BE2C (cell line): ENCODE data around the gene TMC6.
A peak's percentile ranks its signal among the peaks of the same experiment; 100 is the strongest.
"Not testable (repeated sequence)": the region's sequence is repeated elsewhere in the genome, so short reads cannot be mapped to it uniquely, and the experiment has no call there.

ENCODE experiments used
- DNase-seq: peaks from one replicate; pipeline ENCODE4 v3.0.0-alpha.2; 2020
- H3K27me3 ChIP-seq: fragments of 250-450 bp; sonication (Bioruptor Pico); 2 replicates; pipeline ENCODE4 v1.5.1; 2020; ENCODE audit warnings: mild to moderate bottlenecking
- H3K36me3 ChIP-seq: fragments of 250-450 bp; sonication (Bioruptor Pico); 2 replicates; pipeline ENCODE4 v1.5.1; 2020; ENCODE audit warnings: mild to moderate bottlenecking
- H3K4me1 ChIP-seq: fragments of 250-450 bp; sonication (Bioruptor Pico); 2 replicates; pipeline ENCODE4 v1.5.1; 2020
- H3K4me3 ChIP-seq: 2 replicates; pipeline ENCODE4 v1.5.1; 2011; ENCODE audit warnings: low read depth, low read length
- H3K9me3 ChIP-seq: fragments of 250-450 bp; sonication (Bioruptor Pico); 2 replicates; pipeline ENCODE4 v1.5.1; 2020
- TF ChIP-seq, protein P1 (sequence below): IDR thresholded peaks from 2 replicates; pipeline ENCODE4 v1.5.1; 2012; ENCODE audit warnings: mild to moderate bottlenecking, low read depth, low read length

The TMC6 gene

DNA sequence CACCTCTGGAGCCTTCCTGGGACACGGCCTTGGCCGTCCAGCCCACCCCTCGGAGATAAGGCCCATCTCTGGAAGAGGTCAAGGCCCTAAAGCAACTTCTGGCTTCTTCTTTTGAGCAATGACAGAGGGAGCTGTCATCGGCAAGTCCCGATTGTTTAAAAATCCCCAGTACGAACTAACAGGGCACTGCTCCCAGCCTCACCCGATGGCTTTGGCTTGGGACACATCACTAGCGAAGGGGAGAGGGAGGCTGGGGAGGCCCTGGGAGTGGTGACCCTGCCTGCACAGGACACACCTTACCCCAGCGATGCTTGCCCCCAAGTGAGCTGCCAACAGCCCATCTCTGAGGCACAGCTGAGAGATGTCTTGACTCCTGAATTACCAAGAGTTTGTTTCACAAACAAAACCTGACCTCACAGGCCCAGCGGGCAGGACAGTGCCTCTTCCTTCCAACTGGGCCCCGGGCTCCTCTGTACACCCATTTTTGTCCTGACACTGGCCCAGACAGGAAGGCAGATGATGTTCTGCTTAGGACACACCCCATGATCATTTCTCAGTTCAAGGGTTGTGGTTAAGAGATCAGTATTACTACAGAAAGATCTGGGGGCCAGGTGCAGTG is 44.7 kb upstream of the TMC6 start:
- no peak overlapping the region for H3K4me3 ChIP-seq
- H3K27me3 ChIP-seq, result no peaks in the 10 kb centered on the region
- H3K9me3 ChIP-seq, result no peaks in the 10 kb centered on the region
- DNase-seq, result no peak
- H3K4me1 ChIP-seq, result peaks cover 7% of the 10 kb centered on the region
- TF ChIP-seq, protein P1, sequence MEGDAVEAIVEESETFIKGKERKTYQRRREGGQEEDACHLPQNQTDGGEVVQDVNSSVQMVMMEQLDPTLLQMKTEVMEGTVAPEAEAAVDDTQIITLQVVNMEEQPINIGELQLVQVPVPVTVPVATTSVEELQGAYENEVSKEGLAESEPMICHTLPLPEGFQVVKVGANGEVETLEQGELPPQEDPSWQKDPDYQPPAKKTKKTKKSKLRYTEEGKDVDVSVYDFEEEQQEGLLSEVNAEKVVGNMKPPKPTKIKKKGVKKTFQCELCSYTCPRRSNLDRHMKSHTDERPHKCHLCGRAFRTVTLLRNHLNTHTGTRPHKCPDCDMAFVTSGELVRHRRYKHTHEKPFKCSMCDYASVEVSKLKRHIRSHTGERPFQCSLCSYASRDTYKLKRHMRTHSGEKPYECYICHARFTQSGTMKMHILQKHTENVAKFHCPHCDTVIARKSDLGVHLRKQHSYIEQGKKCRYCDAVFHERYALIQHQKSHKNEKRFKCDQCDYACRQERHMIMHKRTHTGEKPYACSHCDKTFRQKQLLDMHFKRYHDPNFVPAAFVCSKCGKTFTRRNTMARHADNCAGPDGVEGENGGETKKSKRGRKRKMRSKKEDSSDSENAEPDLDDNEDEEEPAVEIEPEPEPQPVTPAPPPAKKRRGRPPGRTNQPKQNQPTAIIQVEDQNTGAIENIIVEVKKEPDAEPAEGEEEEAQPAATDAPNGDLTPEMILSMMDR, result no peak
- H3K36me3 ChIP-seq, result peaks cover 15% of the 10 kb centered on the region

DNA sequence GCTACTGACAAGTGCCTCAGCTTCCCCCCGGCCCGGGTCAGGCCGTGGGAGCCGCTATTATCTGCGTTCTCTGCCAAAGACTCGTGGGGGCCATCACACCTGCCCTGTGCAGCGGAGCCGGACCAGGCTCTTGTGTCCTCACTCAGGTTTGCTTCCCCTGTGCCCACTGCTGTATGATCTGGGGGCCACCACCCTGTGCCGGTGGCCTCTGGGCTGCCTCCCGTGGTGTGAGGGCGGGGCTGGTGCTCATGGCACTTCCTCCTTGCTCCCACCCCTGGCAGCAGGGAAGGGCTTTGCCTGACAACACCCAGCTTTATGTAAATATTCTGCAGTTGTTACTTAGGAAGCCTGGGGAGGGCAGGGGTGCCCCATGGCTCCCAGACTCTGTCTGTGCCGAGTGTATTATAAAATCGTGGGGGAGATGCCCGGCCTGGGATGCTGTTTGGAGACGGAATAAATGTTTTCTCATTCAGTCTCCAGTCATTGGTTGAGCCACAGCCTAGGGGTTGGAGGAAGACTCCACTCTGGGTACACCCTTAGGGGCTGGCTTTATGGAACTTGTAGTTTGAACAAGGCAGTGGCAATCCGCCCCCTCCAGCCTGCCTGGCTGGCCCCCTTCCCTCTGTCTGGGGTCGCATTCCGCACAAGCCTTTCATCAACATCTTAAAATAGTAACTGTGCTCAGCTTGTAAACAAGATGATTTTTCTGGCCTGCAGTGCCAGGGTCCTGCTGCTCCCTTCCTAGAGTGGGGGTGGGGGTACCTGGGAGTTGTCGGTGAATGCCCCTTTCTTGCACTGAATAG is 43.9 kb upstream of the TMC6 start:
- Histone ChIP-seq H3K36me3 (peaks cover 13% of the 10 kb centered on the region), H3K4me1 (peaks cover 7% of the 10 kb centered on the region), H3K9me3 (no peaks in the 10 kb centered on the region), H3K27me3 (no peaks in the 10 kb centered on the region), H3K4me3 (no peak overlapping the region)
- no peak for DNase-seq
- TF ChIP-seq, protein P1, result no peak

DNA sequence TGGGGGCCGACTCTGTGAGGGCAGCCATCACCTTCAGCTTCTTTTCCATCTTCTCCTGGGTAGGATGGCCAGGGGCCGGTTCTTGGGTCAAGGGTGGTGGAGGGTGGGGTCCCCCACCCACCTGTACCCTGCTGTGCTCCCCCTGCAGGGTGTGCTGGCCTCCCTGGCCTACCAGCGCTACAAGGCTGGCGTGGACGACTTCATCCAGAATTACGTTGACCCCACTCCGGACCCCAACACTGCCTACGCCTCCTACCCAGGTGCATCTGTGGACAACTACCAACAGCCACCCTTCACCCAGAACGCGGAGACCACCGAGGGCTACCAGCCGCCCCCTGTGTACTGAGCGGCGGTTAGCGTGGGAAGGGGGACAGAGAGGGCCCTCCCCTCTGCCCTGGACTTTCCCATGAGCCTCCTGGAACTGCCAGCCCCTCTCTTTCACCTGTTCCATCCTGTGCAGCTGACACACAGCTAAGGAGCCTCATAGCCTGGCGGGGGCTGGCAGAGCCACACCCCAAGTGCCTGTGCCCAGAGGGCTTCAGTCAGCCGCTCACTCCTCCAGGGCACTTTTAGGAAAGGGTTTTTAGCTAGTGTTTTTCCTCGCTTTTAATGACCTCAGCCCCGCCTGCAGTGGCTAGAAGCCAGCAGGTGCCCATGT is 43.2 kb upstream of the TMC6 start:
- peaks cover 13% of the 10 kb centered on the region for H3K36me3 ChIP-seq
- not testable (repeated sequence) for H3K9me3 ChIP-seq, H3K4me1 ChIP-seq, H3K4me3 ChIP-seq, DNase-seq, H3K27me3 ChIP-seq

DNA sequence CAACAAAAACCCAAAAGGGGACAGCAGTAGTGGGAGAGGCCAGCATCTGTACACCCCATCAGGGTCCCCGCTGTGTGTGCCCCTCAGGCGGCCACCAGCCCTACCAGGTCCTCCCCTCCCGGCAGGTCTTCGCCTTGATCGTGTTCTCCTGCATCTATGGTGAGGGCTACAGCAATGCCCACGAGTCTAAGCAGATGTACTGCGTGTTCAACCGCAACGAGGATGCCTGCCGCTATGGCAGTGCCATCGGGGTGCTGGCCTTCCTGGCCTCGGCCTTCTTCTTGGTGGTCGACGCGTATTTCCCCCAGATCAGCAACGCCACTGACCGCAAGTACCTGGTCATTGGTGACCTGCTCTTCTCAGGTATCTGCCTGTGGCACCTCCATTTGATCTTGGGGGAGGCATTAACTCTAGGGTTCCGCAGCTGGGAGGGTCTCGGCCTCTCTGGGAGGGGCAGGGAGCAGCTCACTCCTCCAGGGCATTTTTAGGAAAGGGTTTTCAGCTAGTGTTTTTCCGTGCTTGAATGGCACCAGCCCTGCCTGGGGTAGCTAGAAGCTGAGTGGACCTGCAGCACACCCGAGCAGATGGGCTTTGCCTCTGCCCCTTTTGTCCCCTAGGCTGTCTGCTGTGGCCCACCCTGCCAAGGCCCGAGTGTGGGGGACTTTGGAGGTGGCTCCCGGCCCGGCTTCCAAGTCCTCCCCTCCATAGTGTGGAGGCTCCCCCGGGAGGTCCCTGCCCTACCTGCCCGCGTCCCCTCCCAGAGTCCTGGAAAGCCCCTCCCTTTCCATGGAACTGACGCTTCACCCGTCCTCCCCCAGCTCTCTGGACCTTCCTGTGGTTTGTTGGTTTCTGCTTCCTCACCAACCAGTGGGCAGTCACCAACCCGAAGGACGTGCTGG is 42.4 kb upstream of the TMC6 start:
- DNase-seq, result no peak
- H3K36me3 ChIP-seq, result peaks cover 13% of the 10 kb centered on the region
- no peaks in the 10 kb centered on the region; the same call in 1 of the 2 replicates for H3K4me1 ChIP-seq
- H3K4me3 ChIP-seq, result no peak overlapping the region
- TF ChIP-seq, protein P1, result no peak
- no peaks in the 10 kb centered on the region for H3K27me3 ChIP-seq
- no peaks in the 10 kb centered on the region for H3K9me3 ChIP-seq

DNA sequence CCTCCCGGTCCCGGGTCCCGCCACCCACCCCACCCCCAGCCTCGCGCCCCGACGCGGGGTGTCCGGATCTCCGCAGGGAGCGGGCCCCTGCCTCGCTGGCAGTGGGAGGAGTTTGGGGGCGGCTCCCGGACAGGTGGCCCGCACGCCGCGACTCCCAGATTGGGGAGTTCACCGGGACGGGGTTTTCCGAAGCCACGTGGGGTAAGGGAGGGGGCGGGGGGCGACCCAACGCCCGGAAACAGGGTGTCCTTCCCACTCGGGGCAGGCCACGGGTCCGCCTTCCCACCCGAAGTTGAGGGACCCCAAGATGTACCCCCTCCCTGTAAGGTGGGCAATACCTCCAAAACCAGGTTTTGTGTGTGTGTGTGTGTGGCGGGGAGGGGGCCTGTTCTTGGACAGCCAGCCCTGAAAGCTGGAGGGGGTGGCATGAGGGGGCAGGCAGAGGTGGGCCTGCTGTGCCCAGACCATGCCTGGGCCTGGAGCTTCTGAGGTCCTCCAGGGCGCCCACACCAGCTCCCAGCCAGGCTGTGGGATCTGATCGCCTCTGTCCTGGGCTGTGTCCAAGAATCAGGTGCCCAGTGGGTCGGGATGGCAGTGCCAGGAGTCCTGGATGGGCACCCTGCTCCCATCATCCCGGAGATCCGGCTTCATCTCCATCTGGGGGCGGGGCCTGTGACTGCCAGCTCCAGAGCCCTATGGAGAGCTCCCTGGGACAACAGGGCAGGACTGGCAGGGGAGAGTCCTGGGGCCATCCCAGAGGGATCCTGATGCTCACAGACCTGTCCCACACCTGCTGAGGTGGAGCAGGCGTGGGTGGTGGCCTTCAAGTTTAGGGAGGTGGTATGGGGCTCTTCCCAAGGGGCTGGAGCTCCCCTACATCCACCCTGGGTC is 40.6 kb upstream of the TMC6 start:
- DNase-seq, result peak; percentile 56
- peaks cover 1% of the 10 kb centered on the region for H3K36me3 ChIP-seq
- no peaks in the 10 kb centered on the region for H3K27me3 ChIP-seq
- no peaks in the 10 kb centered on the region for H3K9me3 ChIP-seq
- H3K4me1 ChIP-seq, result no peaks in the 10 kb centered on the region
- peak overlapping the region; percentile 57 for H3K4me3 ChIP-seq
- TF ChIP-seq, protein P1, result no peak
